Calu3 (cell line): ENCODE measurements around the gene NPY. TPM values are rescaled to one million over a fixed set of nuclear protein-coding genes. Genes with fewer than 3 reads are reported as not detected.
"Not testable (repeated sequence)": the region's sequence is repeated elsewhere in the genome, so short reads cannot be mapped to it uniquely, and the experiment has no call there.

Experiments
- BruUV-seq: library from RNA; stranded (reverse); fragments of 400-500 nt; replicated peaks from 2 replicates; lab custom pipeline; 2021; lab: Mats Ljungman, UMichigan
- CTCF ChIA-PET: fragments of 300-600 bp; sonication (Branson Sonifier 250); formaldehyde crosslinking; loops from one replicate; lab custom pipeline; 2022; ENCODE audit warnings: antibody characterized with exemption; lab: Charles Lee
- DNase-seq: peaks from one replicate; pipeline ENCODE4 v3.0.0; 2022
- H3K27ac Mint-ChIP-seq: one replicate; pipeline ENCODE4 v1.8.0; 2022; ENCODE audit warnings: mixed read lengths; ENCODE audit not compliant: unreplicated experiment
- H3K27me3 Mint-ChIP-seq: one replicate; pipeline ENCODE4 v1.8.0; 2022; ENCODE audit warnings: mixed read lengths; ENCODE audit not compliant: unreplicated experiment
- H3K36me3 Mint-ChIP-seq: one replicate; pipeline ENCODE4 v1.8.0; 2022; ENCODE audit warnings: mild to moderate bottlenecking, moderate library complexity, mixed read lengths; ENCODE audit not compliant: insufficient read depth, unreplicated experiment
- H3K4me1 Mint-ChIP-seq: one replicate; pipeline ENCODE4 v1.8.0; 2022; ENCODE audit warnings: mild to moderate bottlenecking, low read depth, mixed read lengths; ENCODE audit not compliant: unreplicated experiment
- H3K4me3 Mint-ChIP-seq: one replicate; pipeline ENCODE4 v1.8.0; 2022; ENCODE audit warnings: mild to moderate bottlenecking, low read depth, moderate library complexity, mixed read lengths; ENCODE audit not compliant: unreplicated experiment
- H3K9me3 Mint-ChIP-seq: one replicate; pipeline ENCODE4 v1.8.0; 2022; ENCODE audit warnings: low read depth, mixed read lengths; ENCODE audit not compliant: unreplicated experiment
- CTCF ChIP-seq: fragments of 200-600 bp; IDR thresholded peaks from one replicate; pipeline ENCODE4 v1.8.0; 2022; ENCODE audit warnings: antibody characterized with exemption; ENCODE audit not compliant: unreplicated experiment
- intact Hi-C: fragments of 100-400 bp; cut with micrococcal nuclease; formaldehyde crosslinking; loops from one replicate; pipeline ENCODE4 v1.10.0; 2022; ENCODE audit not compliant: unreplicated experiment
- total RNA-seq: library from RNA; stranded (reverse); gene quantifications from 2 replicates; pipeline ENCODE4 v1.2.3, GENCODE V29; 2022

The NPY gene
- total RNA-seq, 1 experiment from 2014 or later: not detected

GRCh38 chr7:24245362-24245761 is 38.6 kb upstream of the NPY start:
- no TSS peak for BruUV-seq
- Mint-ChIP-seq H3K4me3 (no peak overlapping the region), H3K4me1 (no peaks in the 10 kb centered on the region), H3K27ac (no peak overlapping the region), H3K9me3 (no peaks in the 10 kb centered on the region), H3K36me3 (no peaks in the 10 kb centered on the region), H3K27me3 (no peaks in the 10 kb centered on the region)
- no peak for TF ChIP-seq CTCF
- CTCF ChIA-PET: no interaction called here
- DNase-seq: no peak
- intact Hi-C loops: no loop called here

DNA sequence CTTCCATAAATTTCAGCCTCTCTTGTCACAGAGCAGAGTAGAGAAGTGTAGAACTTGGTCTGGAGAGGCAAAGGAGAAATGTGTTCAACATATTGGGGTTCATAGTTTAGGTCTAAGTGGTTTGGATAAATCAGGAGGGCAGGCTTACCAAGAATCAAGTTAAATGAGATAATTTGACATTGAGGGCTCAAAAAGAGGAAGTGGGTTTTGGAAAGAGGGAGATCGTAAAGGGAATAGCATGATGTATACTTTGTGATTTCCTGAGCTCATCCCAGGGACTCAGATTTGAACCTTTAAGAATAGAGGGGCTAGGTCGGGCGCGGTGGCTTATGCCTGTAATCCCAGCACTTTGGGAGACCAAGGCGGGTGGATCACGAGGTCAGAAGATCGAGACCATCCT is 34.7 kb upstream of the NPY start:
- H3K4me3 Mint-ChIP-seq: no peak overlapping the region
- DNase-seq: no peak
- no TSS peak for BruUV-seq
- H3K4me1 Mint-ChIP-seq: no peaks in the 10 kb centered on the region
- CTCF ChIA-PET: no interaction called here
- H3K27me3 Mint-ChIP-seq: peaks cover 35% of the 10 kb centered on the region
- TF ChIP-seq CTCF: no peak
- no peak overlapping the region for H3K27ac Mint-ChIP-seq
- no peaks in the 10 kb centered on the region for H3K36me3 Mint-ChIP-seq
- intact Hi-C loops: no loop called here
- H3K9me3 Mint-ChIP-seq: no peaks in the 10 kb centered on the region

GRCh38 chr7:24251568-24251967 is 32.4 kb upstream of the NPY start:
- no TSS peak for BruUV-seq
- no peak for DNase-seq
- no peak for TF ChIP-seq CTCF
- Mint-ChIP-seq H3K9me3 (no peaks in the 10 kb centered on the region), H3K27me3 (peaks cover 40% of the 10 kb centered on the region), H3K27ac (no peak overlapping the region), H3K4me1 (no peaks in the 10 kb centered on the region), H3K4me3 (no peak overlapping the region), H3K36me3 (no peaks in the 10 kb centered on the region)
- CTCF ChIA-PET: no interaction called here
- intact Hi-C loops: no loop called here

DNA sequence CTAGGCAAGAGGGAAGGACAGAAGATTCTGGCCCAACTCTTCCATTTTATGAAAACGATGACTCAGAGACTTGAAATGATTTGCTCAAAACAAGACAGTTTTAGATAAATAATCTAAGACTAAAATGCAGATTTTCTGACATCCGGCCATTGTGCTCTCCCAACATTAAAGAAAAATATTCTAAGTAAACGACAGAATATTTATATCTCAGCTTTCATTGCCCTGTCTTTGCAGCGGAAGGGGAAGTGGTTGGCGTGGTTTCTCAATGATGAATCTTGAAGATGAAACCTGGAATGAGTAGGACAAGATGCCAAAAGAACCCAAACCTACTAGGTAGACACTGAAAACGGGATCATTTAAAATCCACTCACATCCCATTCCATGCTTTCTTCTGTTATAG is 28.9 kb upstream of the NPY start:
- Mint-ChIP-seq H3K9me3 (no peaks in the 10 kb centered on the region), H3K4me1 (no peaks in the 10 kb centered on the region), H3K36me3 (no peaks in the 10 kb centered on the region), H3K27ac (no peak overlapping the region), H3K4me3 (no peak overlapping the region), H3K27me3 (peaks cover 58% of the 10 kb centered on the region)
- CTCF ChIA-PET: no interaction called here
- no peak for DNase-seq
- TF ChIP-seq CTCF: no peak
- BruUV-seq: no TSS peak
- intact Hi-C loops: no loop called here

GRCh38 chr7:24258324-24258723 is 25.7 kb upstream of the NPY start:
- H3K4me3 Mint-ChIP-seq, H3K36me3 Mint-ChIP-seq, DNase-seq, H3K9me3 Mint-ChIP-seq, H3K27ac Mint-ChIP-seq, intact Hi-C loops, H3K4me1 Mint-ChIP-seq, CTCF ChIA-PET, BruUV-seq: not testable (repeated sequence)
- peaks cover 48% of the 10 kb centered on the region for H3K27me3 Mint-ChIP-seq
